HG02943 (cell line): ENCODE measurements around the gene PAPSS2.
"Not testable (repeated sequence)": the region's sequence is repeated elsewhere in the genome, so short reads cannot be mapped to it uniquely, and the experiment has no call there.

ENCODE experiments used
- ATAC-seq: cut with Tn5 transposase; IDR thresholded peaks from one replicate; pipeline ENCODE4 v1.9.1; 2021; ENCODE audit warnings: mild to moderate bottlenecking, low read depth, moderate library complexity; ENCODE audit not compliant: unreplicated experiment

The PAPSS2 gene

DNA sequence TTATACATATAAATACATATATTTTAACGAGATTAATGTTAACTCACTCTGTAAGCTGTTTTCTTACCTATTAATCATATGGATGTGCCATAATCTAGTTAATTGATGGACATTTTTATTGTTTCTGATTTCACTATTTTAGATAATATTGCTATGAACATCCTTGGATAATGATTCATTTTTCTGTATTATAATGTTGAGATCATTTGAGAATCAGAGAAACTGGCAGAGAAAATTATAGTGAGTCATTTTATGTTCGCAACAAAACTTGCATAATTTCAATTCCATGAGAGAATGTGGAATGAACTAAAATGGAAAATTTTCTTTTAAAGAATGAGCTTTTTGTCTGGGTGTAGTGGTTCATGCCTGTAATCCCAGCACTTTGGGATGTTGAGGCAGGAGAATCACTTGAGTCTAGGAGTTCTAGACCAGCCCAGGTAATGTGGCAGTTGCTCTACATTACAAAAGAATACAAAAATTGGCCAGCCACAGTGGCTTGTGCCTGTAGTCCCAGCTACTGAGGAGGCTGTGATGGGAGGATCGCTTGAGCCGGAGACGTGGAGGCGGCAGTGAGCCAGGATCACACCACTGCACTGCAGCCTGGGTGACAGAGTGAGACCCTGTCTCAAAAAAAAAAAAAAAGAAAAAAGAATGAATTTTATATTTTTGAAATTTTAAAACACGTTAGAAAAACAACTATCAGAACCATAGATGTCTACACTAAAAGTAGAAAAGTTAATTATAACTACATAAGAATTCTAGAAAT is 40.5 kb downstream of the PAPSS2 start:
- no peak for ATAC-seq

- ATAC-seq: no peak
These were observed 42.7 kb downstream of the PAPSS2 start for GRCh38 chr10:87702260-87702972.

GRCh38 chr10:87702973-87703294 is 43.3 kb downstream of the PAPSS2 start:
- ATAC-seq: no peak

DNA sequence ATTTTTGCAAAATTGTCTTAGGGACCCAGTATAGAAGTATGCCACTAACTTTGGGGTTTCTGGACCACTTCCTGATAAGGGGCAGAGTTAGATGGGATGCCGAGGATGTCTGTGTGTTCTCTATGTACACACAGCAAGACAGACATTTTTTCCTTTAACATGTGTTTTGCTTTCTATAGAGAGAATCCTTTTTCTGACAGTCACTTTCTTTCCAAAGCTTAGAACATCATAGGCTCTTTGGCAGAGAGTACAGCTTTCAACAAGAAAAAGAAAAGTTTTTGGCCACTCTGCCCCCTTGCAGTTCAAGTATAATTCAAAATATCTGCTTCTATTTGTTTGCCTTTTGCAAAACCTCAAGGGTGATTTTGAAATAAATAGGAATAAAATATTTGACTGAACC is 44.1 kb downstream of the PAPSS2 start:
- no peak for ATAC-seq

GRCh38 chr10:87705339-87705738 is 45.7 kb downstream of the PAPSS2 start:
- ATAC-seq: no peak

GRCh38 chr10:87706731-87707130 is 47.1 kb downstream of the PAPSS2 start:
- ATAC-seq: no peak

GRCh38 chr10:87707254-87707653 is 47.6 kb downstream of the PAPSS2 start:
- ATAC-seq: no peak

DNA sequence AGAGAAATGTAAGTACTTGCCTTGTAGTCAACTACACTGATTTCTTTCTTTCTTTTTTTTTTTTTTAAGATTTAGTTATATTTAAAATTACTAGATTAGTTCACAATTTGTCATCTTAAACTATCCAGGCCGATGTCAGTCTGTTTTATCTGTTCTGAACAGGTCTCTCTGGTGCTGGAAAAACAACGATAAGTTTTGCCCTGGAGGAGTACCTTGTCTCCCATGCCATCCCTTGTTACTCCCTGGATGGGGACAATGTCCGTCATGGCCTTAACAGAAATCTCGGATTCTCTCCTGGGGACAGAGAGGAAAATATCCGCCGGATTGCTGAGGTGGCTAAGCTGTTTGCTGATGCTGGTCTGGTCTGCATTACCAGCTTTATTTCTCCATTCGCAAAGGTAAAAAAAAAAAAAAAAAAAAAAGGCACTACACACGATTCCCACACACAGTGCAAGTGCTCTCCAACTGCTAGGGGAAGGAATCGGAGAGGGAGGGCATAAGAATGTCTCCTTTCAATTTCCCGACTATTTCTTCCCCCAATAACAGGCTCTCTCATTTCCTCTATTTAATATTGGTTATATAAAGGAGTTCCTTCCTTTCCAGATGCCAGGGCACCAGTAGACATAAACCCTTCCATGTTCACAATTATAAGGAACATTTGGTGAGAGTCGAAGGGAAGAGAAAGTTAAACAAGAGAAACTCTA is 53.4 kb downstream of the PAPSS2 start:
- ATAC-seq: no peak

- ATAC-seq: no peak
These were observed 54.0 kb downstream of the PAPSS2 start for GRCh38 chr10:87713707-87714106.

DNA sequence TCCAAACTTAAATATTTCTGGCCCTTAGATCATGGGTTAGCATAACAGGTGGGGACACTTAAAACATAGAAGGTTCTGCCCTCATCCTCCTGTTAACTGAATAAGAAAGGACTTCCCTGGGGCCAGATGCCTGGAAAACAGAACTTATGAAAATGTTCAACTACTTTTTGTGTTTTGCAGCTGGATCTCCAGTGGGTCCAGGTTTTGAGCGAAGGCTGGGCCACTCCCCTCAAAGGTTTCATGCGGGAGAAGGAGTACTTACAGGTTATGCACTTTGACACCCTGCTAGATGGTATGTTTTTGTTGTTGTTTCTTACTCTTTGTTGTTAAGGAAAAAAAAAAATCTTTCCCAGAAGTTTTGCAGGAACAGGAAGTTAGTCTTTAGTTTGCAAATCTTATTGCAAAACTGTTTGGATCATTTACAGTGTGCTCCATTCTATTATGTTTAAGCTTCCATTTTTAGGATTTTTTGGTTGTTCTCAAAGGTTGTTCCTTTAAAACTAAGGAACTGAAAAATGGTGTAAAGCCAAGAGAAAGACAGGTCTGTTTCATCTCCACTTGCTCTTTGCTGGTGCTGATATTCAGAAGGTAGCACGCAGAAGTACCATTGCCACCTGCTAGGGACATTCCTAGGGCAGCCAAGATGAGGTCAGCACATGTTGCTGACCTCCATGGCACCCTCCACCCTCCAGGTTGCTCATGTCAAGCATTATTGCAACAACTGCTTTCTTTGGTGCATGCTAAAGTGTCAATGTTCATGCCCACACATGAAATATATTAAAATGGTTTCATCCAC is 56.1 kb downstream of the PAPSS2 start:
- no peak for ATAC-seq

GRCh38 chr10:87716348-87716670 is 56.6 kb downstream of the PAPSS2 start:
- ATAC-seq: no peak

GRCh38 chr10:87720665-87721064 is 61.0 kb downstream of the PAPSS2 start:
- no peak for ATAC-seq

DNA sequence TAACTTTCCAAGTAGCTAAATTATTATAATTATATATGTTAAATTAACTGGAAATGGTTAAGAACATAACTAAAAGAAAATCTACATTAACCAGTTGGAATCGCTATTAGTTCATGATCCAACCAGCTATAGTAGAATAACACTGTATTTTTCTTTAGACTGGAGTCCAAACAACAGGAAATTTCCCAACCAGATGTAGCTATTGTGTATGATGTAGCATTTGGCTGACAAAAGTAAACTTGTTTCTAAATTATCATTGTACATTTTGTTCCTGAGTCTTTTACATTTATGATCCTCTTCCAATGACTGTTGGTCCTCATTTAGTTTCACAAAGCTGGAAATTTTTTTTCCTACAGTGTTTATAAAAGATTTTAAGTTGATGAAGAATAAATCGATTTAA is 62.1 kb downstream of the PAPSS2 start:
- no peak for ATAC-seq

GRCh38 chr10:87722716-87723115 is 63.0 kb downstream of the PAPSS2 start:
- ATAC-seq: no peak

- ATAC-seq: no peak
These were observed 63.8 kb downstream of the PAPSS2 start for GRCh38 chr10:87723500-87723899.

- ATAC-seq: no peak
These were observed 65.1 kb downstream of the PAPSS2 start for GRCh38 chr10:87724789-87725188.

GRCh38 chr10:87729940-87730339 is 70.3 kb downstream of the PAPSS2 start:
- no peak for ATAC-seq

- ATAC-seq: no peak
These were observed 73.4 kb downstream of the PAPSS2 start for GRCh38 chr10:87733081-87733480.

GRCh38 chr10:87734987-87735827 is 75.5 kb downstream of the PAPSS2 start:
- no peak for ATAC-seq

DNA sequence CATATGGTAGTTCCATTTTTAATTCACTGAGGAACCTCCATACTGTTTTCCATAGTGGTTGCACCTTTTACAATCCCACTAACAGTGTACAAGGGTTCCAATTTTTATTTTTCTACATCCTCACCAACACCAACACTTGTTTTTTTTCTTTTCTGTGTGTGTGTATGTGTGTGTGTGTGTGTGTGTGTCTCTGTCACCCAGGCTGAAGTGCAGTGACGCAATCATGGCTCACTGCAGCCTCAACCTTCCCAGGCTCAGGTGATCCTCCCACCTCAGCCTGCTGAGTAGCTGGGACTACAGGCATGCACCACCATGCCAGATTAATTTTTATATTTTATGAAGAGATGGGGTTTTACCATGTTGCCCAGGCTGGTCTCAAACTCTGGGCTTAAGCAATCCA is 78.6 kb downstream of the PAPSS2 start:
- not testable (repeated sequence) for ATAC-seq
